SK-N-SH (cell line): Measurements from ENCODE around the gene PBX3. TPM values are rescaled to one million over a fixed set of nuclear protein-coding genes. Genes with fewer than 3 reads are reported as not detected.

Experiments
- CTCF ChIA-PET: fragments of 300-600, 350-600 bp; formaldehyde crosslinking; extraction: SDS; loops from one replicate; lab custom pipeline; 2021; lab: Yijun Ruan, JAX
- POLR2A ChIA-PET: fragments of 350-600 bp; sonication (Branson Sonifier 250); formaldehyde crosslinking; extraction: SDS; loops from one replicate; lab custom pipeline; 2020; ENCODE audit warnings: antibody characterized with exemption, inconsistent platforms; lab: Yijun Ruan, JAX
- DNase-seq: peaks from one replicate; pipeline ENCODE4 v3.0.0; 2012
- H2AFZ ChIP-seq: fragments of 200-600 bp; sonication (generic); 2 replicates; pipeline ENCODE4 v1.8.1; 2016; ENCODE audit warnings: antibody characterized with exemption, mild to moderate bottlenecking, low read depth
- H3F3A ChIP-seq: fragments of 200-600 bp; sonication (generic); replicated peaks from 2 replicates; pipeline ENCODE3; 2016; ENCODE audit warnings: antibody characterized with exemption, mild to moderate bottlenecking; ENCODE audit not compliant: insufficient read depth
- H3K27ac ChIP-seq, 2 experiments: fragments of 200-500 bp in 1 of 2; fragments of 200-600 bp in 1 of 2; sonication (Bioruptor generic) in 1 of 2; sonication (generic), shearing (Covaris generic) in 1 of 2; 2 replicates each; pipeline versions ENCODE4 v1.5.1 to v1.6.1; 2014 to 2016; ENCODE audit warnings: low read depth in 2 of 2, inconsistent platforms in 1 of 2, low read length in 1 of 2, mild to moderate bottlenecking in 1 of 2, mixed read lengths in 1 of 2
- H3K27me3 ChIP-seq: fragments of 200-600 bp; sonication (generic), shearing (Covaris generic); 2 replicates; pipeline ENCODE4 v1.6.1; 2016; ENCODE audit warnings: mixed run types; ENCODE audit not compliant: insufficient read depth
- H3K36me3 ChIP-seq, 2 experiments: fragments of 200-500 bp in 1 of 2; fragments of 200-600 bp in 1 of 2; sonication (Bioruptor generic) in 1 of 2; sonication (generic) in 1 of 2; replicated peaks in 1 of 2; 2 replicates each; pipeline versions ENCODE3 to v1.5.1; 2014 to 2016; ENCODE audit warnings: low read length in 1 of 2, mild to moderate bottlenecking in 1 of 2; ENCODE audit not compliant: insufficient read depth in 2 of 2, control insufficient read depth in 1 of 2
- H3K4me1 ChIP-seq, 2 experiments: fragments of 200-500 bp in 1 of 2; fragments of 200-600 bp in 1 of 2; sonication (Bioruptor generic) in 1 of 2; sonication (generic), shearing (Covaris generic) in 1 of 2; 2 replicates each; pipeline versions ENCODE4 v1.5.1 to v1.6.1; 2014 to 2016; ENCODE audit warnings: low read depth in 1 of 2, low read length in 1 of 2, mixed run types in 1 of 2; ENCODE audit not compliant: insufficient read depth in 2 of 2, control insufficient read depth in 1 of 2
- H3K4me2 ChIP-seq: fragments of 200-600 bp; sonication (generic), shearing (Covaris generic); 2 replicates; pipeline ENCODE4 v1.6.1; 2017; ENCODE audit warnings: mixed run types
- H3K4me3 ChIP-seq, 2 experiments: fragments of 200-500 bp in 1 of 2; fragments of 200-600 bp in 1 of 2; sonication (Bioruptor generic) in 1 of 2; sonication (generic), shearing (Covaris generic) in 1 of 2; 2 replicates each; pipeline versions ENCODE4 v1.5.1 to v1.8.1; 2014 to 2016; ENCODE audit warnings: low read depth in 2 of 2, inconsistent platforms in 1 of 2, low read length in 1 of 2, mild to moderate bottlenecking in 1 of 2, mixed read lengths in 1 of 2, moderate library complexity in 1 of 2
- H3K79me2 ChIP-seq: fragments of 200-600 bp; sonication (generic); 2 replicates; pipeline ENCODE4 v1.8.1; 2017; ENCODE audit warnings: mild to moderate bottlenecking; ENCODE audit not compliant: insufficient read depth
- H3K9ac ChIP-seq: fragments of 200-600 bp; sonication (generic); 2 replicates; pipeline ENCODE4 v1.6.1; 2017; ENCODE audit warnings: mixed run types
- H3K9me2 ChIP-seq: fragments of 200-600 bp; sonication (generic); 2 replicates; pipeline ENCODE4 v1.6.1; 2017; ENCODE audit warnings: mixed run types
- H3K9me3 ChIP-seq: fragments of 200-600 bp; sonication (generic); 2 replicates; pipeline ENCODE4 v1.6.1; 2017; ENCODE audit warnings: mixed run types, mild to moderate bottlenecking, moderate library complexity
- H4K20me1 ChIP-seq: fragments of 200-600 bp; sonication (generic); 2 replicates; pipeline ENCODE4 v1.6.1; 2017; ENCODE audit warnings: mild to moderate bottlenecking, mixed run types; ENCODE audit not compliant: insufficient read depth
- CHD2 ChIP-seq: fragments of 150-350 bp; IDR thresholded peaks from 2 replicates; pipeline ENCODE4 v1.6.1; 2018; ENCODE audit warnings: low read length; ENCODE audit not compliant: partially characterized antibody
- ELF1 ChIP-seq: IDR thresholded peaks from 2 replicates; pipeline ENCODE4 v1.4.0; 2012
- EP300 ChIP-seq, 2 experiments: IDR thresholded peaks; 2 replicates each; pipeline versions ENCODE4 v1.4.0 to v1.6.1; 2012; ENCODE audit warnings: borderline replicate concordance in 1 of 2, low read depth in 1 of 2, low read length in 1 of 2
- FOSL2 ChIP-seq: IDR thresholded peaks from 2 replicates; pipeline ENCODE4 v1.4.0; 2012; ENCODE audit warnings: low read depth, mild to moderate bottlenecking, moderate library complexity, borderline replicate concordance
- GABPA ChIP-seq: IDR thresholded peaks from 2 replicates; pipeline ENCODE4 v1.4.0; 2012; ENCODE audit warnings: low read depth, mild to moderate bottlenecking
- IRF3 ChIP-seq: fragments of 150-350 bp; IDR thresholded peaks from 2 replicates; pipeline ENCODE4 v1.6.1; 2016; ENCODE audit warnings: mild to moderate bottlenecking, low read depth, low read length
- JUND ChIP-seq: IDR thresholded peaks from 2 replicates; pipeline ENCODE4 v1.4.0; 2012
- MEF2A ChIP-seq: IDR thresholded peaks from 2 replicates; pipeline ENCODE4 v1.4.0; 2012; ENCODE audit warnings: low read depth, borderline replicate concordance
- MXI1 ChIP-seq: IDR thresholded peaks from 2 replicates; pipeline ENCODE4 v1.6.1; 2012; ENCODE audit warnings: mild to moderate bottlenecking, low read depth, low read length, improper control_type of control experiment
- NFIC ChIP-seq: IDR thresholded peaks from 2 replicates; pipeline ENCODE4 v1.4.0; 2012; ENCODE audit warnings: borderline replicate concordance
- NRF1 ChIP-seq: IDR thresholded peaks from 2 replicates; pipeline ENCODE4 v1.6.1; 2012; ENCODE audit warnings: low read depth, mild to moderate bottlenecking, low read length
- REST ChIP-seq: IDR thresholded peaks from 2 replicates; pipeline ENCODE4 v1.6.1; 2012; ENCODE audit warnings: mild to moderate bottlenecking, low read depth, low read length, moderate library complexity
- SMC3 ChIP-seq: IDR thresholded peaks from 2 replicates; pipeline ENCODE4 v1.6.1; 2012; ENCODE audit warnings: low read depth, low read length, improper control_type of control experiment
- TCF12 ChIP-seq: IDR thresholded peaks from 2 replicates; pipeline ENCODE4 v1.4.0; 2012
- TEAD4 ChIP-seq: IDR thresholded peaks from 2 replicates; pipeline ENCODE4 v1.4.0; 2012; ENCODE audit warnings: mild to moderate bottlenecking, borderline replicate concordance; ENCODE audit not compliant: insufficient read depth
- USF1 ChIP-seq: IDR thresholded peaks from 2 replicates; pipeline ENCODE4 v1.4.0; 2012; ENCODE audit warnings: low read depth, borderline replicate concordance
- YY1 ChIP-seq: IDR thresholded peaks from 2 replicates; pipeline ENCODE4 v1.4.0; 2012; ENCODE audit warnings: low read depth, mild to moderate bottlenecking
- WGBS: methylation state at CpG from one replicate; pipeline ENCODE4 v1.1.6; 2017; ENCODE audit warnings: low lambda C conversion rate; 5-methylcytosine and 5-hydroxymethylcytosine counted together
- polyA plus RNA-seq, 3 experiments: library from polyadenylated mRNA; depleted of rRNA; stranded (reverse); fragments of >200 nt; gene quantifications; 2 replicates each; pipeline ENCODE4 v1.2.3, GENCODE V29; 2012

PBX3 gene
- polyA plus RNA-seq, 1 of the 3 experiments (the other 2 are of a cell fraction): 73.0 TPM

- no peak for DNase-seq
Measured at GRCh38 chr9:125782718-125783117, 35.5 kb downstream of the PBX3 start.

More at GRCh38 chr9:125782718-125783117, 35.5 kb downstream of the PBX3 start:
- Histone ChIP-seq H3F3A (peaks cover 14% of the 10 kb centered on the region), H3K36me3 (peaks cover 19 to 49% of the 10 kb centered on the region in 2 experiments), H4K20me1 (peaks cover 65% of the 10 kb centered on the region)
- TF ChIP-seq USF1 (no peak), CHD2 (no peak), FOSL2 (no peak), IRF3 (no peak), TEAD4 (no peak), SMC3 (no peak), ELF1 (no peak), YY1 (no peak), MEF2A (no peak), REST (no peak), EP300 (IDR thresholded peaks at IDR 0.05; ENCODE audit: borderline replicate concordance in 1 of 2, low read depth in 1 of 2, low read length in 1 of 2) (no peak), NFIC (no peak), NRF1 (no peak), MXI1 (no peak), GABPA (no peak), TCF12 (no peak), JUND (no peak)
- TF ChIP-seq, all 33 proteins: peak for 0
- no peak overlapping the region for H3K9ac ChIP-seq
- WGBS: 95% methylated on average over 2 of the region's 2 CpGs
- no peaks in the 10 kb centered on the region for H3K27me3 ChIP-seq
- CTCF ChIA-PET: interaction anchor here (0.9 kb wide), 1 partner anchor 11 kb away, joined by 3 read pairs; no protein-coding TSS in a partner anchor
- H3K4me1 ChIP-seq: no peaks in the 10 kb centered on the region
- H3K9me2 ChIP-seq: no peaks in the 10 kb centered on the region
- peaks cover 81% of the 10 kb centered on the region for H3K79me2 ChIP-seq
- H3K9me3 ChIP-seq: peaks cover 5% of the 10 kb centered on the region; the same call in 1 of the 2 replicates
- POLR2A ChIA-PET: no interaction called here
- no peak overlapping the region for H3K4me2 ChIP-seq
- H3K4me3 ChIP-seq: no peak overlapping the region
- H2AFZ ChIP-seq: no peak overlapping the region
- no peak overlapping the region for H3K27ac ChIP-seq
